HK-2 (cell line): Measurements from ENCODE around the gene SLCO2A1.

Experiments used
- DNase-seq: peaks from one replicate; pipeline ENCODE4 v3.0.0-alpha.2; 2018; ENCODE audit not compliant: unreplicated experiment

Gene SLCO2A1

GRCh38 chr3:133884054-133884886, 145.5 kb downstream of the SLCO2A1 start:
- DNase-seq, result no peak

DNA sequence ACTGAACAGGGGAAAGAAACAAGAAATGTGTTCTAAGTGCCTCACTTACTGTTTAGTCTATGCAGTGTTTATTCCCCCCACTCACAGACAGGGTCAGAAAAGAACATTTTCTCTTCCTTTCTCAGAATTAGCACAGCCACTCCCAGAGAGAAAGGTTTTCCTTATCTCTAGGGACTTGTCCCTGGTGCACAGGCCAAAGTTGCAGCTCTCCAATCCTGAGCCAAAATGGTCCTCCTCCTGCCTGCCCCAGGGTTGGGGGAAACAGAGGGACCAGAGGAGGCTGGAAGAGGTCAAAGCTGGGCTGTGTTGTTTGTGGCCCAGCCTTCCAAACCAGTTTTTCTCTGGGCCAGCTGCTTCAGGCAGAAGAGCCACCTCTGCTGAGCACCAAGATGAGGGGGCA, 146.1 kb downstream of the SLCO2A1 start:
- no peak for DNase-seq

- DNase-seq, result no peak
These were observed 146.6 kb downstream of the SLCO2A1 start for GRCh38 chr3:133882986-133883586.

DNA sequence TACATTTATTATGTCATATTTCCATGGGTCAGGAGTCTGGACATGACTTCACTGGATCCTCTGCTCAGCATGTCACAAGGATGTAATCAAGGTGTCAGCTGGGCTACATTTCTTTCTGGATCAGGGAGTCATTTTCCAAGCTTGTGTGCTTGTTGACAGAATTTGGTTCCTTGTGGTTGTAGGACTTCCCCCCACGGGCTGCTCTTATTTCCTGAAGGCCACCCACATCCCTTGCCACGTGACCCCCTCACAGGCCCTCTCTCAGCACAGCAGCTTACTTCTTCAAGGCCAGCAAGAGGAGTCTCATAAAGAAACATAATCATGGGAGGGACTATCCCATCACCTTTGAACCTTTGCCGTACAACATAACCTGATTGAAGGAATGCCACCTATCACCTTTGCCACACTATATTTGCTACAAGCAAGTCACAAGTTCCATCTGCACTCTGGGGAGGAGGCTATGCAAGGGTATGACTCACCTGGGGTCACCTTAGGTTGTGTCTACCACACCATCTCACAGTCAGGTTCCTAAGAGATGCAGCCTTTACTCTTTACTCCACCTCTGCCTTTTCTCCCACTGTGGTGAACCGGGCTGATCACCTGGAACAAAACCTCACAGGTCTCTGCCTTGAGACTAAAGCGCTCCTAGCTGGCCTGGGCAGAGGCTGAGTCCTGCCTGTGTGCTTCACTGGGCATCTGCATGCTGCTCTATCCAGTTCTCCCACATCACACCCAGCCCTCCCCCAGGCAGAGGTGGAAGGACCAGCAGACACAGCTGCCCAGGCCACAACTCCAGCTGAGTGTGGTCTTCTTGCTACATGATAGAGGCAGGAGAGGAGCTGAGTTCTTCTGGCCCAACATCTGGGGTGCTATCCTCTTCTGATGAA, 147.5 kb downstream of the SLCO2A1 start:
- DNase-seq, result no peak

GRCh38 chr3:133881492-133881891, 148.2 kb downstream of the SLCO2A1 start:
- no peak for DNase-seq

GRCh38 chr3:133880886-133881455, 148.8 kb downstream of the SLCO2A1 start:
- DNase-seq, result no peak

- DNase-seq, result no peak
These were observed 149.4 kb downstream of the SLCO2A1 start for GRCh38 chr3:133880287-133880686.

DNA sequence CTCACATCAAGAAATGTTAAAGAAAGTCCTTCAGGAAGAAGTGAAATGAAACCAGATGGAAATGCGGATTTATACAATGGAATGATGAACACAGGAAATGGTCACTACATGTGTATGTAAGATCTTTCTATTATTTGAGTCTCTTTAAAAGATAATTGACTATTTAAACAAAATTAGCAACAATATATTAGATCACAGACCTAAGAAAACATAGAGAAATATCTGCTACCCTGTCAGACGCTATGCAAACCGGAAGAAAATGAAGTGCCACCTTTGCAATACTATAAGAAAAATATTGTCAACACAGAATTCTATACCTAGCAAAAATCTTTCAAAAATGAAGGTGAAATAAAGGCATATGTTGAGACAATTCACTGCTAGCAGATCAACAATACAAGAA, 151.2 kb downstream of the SLCO2A1 start:
- DNase-seq, result no peak
